NCI-H1436 (cell line): ENCODE data around the gene AMOTL1.
"Not testable (repeated sequence)": the region's sequence is repeated elsewhere in the genome, so short reads cannot be mapped to it uniquely, and the experiment has no call there.

ENCODE experiments used
- DNase-seq: peaks from one replicate; lab custom pipeline; 2025; lab: John Stamatoyannopoulos, UW

The AMOTL1 gene

DNA sequence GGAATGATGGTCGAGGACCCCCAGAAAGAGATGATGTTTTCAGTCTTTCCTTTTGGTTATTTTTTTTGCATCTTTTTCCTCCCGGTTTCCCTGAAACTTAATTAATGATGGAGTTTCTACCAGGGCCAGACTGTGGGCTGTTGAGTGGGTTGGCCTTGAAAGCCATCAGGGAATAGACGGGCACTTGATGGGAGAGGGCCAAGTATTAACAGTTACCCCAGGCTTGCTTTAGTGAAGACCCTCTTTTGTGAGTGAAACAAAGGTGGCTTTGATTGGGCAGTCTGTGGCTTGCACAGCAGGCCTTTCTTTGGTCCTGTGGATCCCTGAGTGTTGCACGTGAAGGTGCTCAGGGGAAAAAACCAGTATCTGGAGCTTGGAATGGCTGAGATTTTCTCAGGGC lies 56.9 kb downstream of the AMOTL1 start:
- DNase-seq, result no peak

DNA sequence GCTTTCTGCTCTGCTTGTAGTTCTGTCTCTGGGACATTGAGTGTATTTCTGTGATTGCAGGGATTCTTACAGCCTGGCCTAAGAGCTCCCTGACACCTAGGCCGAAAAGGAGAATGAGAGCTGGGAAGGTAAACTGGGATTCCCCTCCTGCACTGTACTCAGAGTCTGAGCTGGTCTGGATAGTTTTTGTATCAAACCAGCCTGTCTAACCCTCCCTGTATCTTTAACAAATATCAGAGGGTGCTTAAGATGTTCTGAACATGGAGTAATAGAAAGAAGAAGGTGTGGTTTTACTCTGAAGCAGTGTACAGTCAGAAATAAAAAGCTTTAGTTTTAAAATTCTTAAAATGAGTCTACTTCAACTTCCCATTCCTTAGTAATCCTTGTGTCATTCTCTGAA lies 57.3 kb downstream of the AMOTL1 start:
- DNase-seq, result no peak

DNA sequence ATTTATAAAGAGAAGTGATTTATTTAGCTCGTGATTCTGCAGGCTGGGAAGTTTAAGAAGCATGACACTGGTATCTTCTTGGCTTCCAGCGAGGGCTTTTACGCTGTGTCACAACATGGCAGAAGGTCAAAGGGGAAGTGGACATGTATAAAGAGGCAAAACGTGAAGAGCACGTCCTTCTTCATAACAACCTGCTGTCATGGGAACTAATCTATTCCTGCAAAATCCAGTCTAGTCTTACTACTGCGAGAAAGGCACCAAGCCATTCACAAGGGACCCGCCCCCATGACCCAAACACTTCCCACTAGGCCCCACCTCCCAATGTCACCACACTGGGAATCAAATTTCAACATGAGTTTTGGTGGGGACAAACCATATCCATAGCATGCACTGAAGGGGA lies 58.3 kb downstream of the AMOTL1 start:
- no peak for DNase-seq

DNA sequence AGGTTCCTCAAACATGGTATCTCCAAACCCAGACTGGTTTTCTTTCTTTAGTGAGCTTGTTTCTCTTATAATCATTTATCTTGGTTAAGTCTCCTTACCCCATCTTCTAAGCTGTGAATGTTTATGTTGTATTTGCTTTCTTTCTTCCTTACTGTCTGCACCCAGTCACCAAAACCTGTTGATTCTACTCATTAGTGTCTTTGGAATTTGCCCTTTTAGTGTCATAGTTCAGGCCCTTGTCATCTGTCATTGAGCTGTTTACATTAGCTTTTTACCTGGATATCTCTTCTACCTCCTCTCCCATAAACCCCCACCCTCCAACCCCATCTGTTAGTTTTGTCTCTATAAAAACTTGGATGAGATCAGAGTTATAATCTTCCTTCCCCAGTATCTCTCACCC lies 59.9 kb downstream of the AMOTL1 start:
- no peak for DNase-seq

DNA sequence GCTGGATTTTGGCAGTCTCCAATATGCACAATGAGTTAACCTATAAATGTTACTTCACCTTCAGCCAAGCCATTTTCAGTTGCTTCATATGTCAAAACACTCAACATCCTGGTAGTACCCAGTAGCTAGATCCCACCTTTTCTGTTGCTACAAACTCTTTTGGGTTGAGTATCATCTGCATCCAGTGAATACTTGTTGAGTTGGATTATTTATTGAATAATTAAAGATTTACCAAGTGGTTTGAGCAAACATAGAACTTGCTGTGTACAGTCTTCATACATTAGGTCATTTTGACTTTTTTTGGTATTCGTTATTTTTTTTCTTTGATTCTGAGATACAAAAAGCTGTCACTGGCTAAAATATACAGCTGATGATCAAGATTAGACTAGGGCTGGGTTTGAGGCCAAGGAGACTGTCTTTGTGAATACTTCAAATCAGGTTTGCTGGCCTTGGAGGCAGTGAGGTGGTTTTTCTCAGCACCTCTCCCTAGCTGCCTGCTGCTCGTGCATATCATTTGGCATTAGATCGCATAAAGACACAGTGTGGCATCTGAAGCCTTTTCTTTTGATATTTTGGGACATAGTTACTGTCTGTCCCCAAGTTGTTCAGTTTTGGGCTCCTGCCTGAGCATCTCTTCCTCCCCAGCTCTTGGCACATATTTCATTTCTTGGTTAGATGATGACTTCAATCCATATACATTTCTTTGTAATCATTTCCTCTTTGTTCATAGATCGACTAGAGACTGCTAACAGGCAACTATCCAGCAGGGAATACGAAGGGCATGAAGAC lies 62.8 kb downstream of the AMOTL1 start:
- DNase-seq, result no peak

- no peak for DNase-seq
Measured at GRCh38 chr11:94831529-94831928, 63.4 kb downstream of the AMOTL1 start.

- DNase-seq, result no peak
Measured at GRCh38 chr11:94832604-94833235, 64.6 kb downstream of the AMOTL1 start.

DNA sequence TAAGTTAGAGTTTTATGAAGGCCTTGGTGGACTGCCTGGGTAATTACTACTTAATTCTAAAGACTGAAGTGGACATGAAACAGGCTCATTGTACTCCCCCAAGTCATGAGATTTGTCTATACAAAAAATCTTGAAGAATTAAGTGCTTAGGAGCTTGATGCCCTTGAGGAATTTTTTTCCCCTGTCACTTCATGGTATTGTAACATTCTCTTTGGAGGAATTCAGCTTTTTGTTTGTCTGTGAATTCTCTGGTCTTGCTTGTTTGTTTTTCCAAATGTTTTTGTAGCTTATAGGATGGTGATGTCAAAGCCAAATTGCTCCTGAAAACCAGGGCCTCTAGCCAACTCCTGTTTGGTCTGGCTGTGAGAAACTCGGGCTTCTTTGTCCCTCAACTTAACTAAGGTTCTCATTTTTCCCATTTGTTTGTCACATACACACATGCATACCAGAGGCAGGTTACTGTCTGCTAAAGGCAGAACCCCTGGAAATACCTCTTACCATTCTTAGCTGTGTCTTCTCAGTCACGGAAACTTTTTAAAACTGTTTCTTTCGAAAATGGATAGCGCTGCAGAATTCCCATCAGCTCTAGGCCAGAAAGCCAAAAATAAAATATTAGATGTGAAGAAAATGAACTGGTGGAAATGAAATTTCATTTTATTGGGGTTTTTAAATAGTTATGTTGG lies 66.9 kb downstream of the AMOTL1 start:
- DNase-seq, result no peak

GRCh38 chr11:94835594-94835927 lies 67.4 kb downstream of the AMOTL1 start:
- DNase-seq, result no peak

DNA sequence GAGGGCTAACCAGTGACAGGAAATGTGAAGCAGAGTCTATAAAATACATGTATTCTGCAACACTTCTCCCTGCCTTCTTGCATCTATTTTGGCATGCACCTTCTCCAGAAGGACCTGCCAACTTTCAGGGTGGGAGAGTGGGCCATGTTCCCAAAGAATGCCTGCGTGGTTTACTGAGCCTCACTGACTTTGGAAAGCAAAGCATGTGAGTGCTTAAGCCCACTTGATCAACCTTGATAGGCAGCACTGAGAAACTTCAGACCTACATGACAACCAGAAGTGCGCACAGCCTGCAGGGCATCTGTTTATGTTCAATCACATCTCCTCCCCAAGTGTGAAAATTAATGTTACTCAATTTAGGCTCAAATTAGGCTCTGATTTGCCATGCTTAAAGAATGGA lies 69.2 kb downstream of the AMOTL1 start:
- no peak for DNase-seq

DNA sequence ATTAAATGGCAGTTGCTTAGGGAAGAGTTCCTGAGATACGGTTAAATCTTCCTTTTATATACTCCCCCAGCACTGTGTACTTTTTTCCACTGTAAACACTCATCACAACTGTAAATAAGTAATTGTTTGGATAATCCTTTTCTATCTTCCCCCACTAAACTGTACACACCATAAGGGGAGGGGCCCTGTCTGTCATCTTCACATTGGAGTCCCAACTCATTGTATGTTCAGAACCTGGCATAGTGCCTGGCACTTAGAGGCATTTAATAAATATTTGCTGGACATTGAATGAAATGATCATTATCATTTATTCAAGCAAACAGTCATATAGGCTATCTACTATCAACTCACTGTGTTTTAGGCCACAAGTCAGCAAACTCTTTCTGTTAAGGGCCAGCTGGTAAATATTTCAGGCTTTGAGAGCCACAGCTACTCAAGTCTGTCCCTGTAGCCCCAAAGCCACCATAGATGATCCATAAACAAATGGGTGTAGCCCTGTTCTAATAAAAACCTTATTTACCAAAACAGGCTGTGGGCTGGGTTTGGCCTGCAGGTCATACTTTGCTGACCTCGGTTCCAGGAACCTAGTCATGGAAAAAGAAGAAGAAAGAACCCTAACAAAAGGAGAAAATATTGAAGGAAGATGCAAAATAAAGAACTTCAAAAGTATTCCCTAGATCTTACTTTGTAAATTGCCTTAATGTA lies 70.0 kb downstream of the AMOTL1 start:
- no peak for DNase-seq

DNA sequence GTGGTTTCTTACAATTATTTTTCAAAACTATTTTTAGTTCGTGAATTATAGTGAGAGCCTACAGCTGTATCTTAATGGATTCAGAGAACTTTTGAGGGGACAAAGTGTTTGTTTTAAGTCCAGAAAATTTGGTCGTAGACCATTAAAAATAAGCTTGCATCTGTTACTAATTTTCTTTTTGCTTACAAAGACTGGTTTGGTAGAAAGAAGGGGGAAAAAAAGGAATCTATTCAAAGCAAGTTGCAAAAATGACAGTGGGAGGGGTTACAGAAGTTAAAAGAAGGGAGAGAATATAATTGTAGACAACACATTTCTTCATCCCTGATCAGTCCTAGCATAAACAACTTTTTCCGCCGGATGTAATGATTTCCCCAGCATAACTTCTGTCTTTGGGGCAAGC lies 72.1 kb downstream of the AMOTL1 start:
- no peak for DNase-seq

DNA sequence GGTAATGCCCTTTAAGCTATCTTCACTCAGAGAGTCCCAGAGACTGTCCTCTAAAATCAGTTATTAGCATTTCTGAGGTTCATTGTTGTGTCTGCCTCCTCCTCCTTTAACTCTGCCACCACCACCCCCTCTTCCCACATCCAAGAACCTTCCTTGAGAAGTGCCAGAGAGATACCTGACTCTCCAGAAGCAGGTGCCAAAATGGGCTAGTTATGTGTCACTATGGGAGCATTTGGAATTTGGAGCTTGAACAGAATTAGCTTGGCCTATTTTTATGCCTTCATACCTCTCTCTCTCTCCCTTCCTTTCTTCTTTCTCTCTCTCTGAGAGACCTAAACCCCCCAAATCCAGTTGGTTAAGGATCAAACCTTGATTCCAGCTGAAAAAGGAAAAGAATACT lies 75.9 kb downstream of the AMOTL1 start:
- no peak for DNase-seq

DNA sequence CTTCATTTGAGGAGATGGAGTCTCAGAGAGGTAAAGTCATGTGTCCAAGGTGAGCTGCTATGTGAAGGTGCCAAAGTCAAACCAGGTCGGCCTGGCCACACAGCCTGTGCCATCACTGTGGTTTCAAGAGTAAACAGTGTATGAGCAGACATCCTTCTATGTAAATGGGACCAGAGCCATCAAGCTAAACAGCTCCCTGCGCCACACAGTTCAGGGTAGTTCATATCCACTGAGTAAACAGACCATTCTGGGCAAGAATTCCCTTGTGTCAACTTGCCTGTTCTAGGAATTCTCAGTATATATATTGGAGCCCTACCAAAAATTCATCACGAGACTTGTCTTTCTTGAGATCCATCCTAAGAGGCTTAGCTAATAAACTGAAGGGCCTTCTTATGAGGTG lies 77.5 kb downstream of the AMOTL1 start:
- DNase-seq, result no peak

- DNase-seq, result no peak
Measured at GRCh38 chr11:94849839-94850238, 81.7 kb downstream of the AMOTL1 start.

- no peak for DNase-seq
Measured at GRCh38 chr11:94851864-94852636, 83.9 kb downstream of the AMOTL1 start.

DNA sequence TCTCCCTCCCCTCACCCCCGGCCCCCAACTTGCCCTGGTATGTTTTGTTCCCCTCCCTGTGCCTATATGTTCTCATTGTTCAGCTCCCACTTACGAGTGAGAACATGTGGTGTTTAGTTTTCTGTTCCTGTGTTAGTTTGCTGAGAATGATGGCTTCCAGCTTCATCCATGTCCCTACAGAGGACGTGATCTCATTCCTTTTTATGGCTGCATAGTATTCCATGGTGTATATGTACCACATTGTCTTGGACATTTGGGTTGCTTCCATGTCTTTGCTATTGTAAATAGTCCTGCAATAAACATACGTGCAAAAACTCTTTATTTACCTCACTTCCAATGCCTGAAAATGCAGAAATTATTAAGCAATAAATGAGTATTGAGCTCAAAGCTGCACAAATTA lies 85.1 kb downstream of the AMOTL1 start:
- DNase-seq, result not testable (repeated sequence)

DNA sequence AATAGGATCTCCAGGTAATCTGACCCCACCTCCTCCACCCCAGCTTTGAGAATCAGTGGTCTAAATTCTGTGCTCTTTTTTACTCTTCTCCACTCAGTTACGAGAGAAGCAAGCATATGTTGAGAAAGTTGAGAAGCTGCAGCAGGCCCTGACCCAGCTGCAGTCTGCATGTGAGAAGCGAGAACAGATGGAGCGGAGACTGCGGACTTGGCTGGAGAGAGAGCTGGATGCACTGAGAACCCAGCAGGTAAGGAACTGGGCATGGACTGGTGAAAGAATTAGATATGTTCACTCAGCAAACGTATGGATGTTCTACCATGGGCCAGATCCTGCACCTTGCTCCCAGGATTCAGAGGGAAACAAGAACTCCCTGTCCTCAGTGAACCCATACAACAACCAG lies 85.7 kb downstream of the AMOTL1 start:
- DNase-seq, result no peak

- no peak for DNase-seq
Measured at GRCh38 chr11:94854770-94855633, 86.8 kb downstream of the AMOTL1 start.

- DNase-seq, result no peak
Measured at GRCh38 chr11:94855666-94856065, 87.5 kb downstream of the AMOTL1 start.

- no peak for DNase-seq
Measured at GRCh38 chr11:94856443-94856842, 88.3 kb downstream of the AMOTL1 start.
